Activated CD4-positive, alpha-beta T cell treated with anti-CD3 and anti-CD28 coated beads for 24 hours (primary cell): Measurements from ENCODE around the gene CNIH1.
"Not testable (repeated sequence)": the region's sequence is repeated elsewhere in the genome, so short reads cannot be mapped to it uniquely, and the experiment has no call there.

ENCODE experiments used
- DNase-seq, 2 donors: peaks; one replicate each; pipeline ENCODE4 v3.0.0-alpha.2; 2020; ENCODE audit warnings: low read depth in 2 of 2

The CNIH1 gene

DNA sequence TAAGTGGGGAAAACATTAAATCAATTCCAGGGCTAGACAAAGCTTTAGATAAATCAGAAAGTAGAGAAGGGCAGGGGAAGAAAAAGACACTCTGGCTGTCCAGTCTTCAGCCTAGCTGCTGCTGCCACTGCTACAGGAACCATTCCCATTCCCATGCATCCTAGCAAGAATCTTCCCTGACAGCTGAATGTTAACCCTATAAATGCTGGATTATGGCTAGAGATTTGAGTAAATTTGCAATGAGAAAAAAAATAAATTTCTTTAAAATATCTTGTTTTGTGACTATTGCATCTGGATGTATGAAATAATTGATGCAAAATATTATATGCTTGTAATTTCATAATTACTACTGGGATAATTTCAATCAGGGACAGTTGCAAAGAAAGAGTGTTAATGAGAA is 59.4 kb downstream of the CNIH1 start:
- DNase-seq, result no peak

DNA sequence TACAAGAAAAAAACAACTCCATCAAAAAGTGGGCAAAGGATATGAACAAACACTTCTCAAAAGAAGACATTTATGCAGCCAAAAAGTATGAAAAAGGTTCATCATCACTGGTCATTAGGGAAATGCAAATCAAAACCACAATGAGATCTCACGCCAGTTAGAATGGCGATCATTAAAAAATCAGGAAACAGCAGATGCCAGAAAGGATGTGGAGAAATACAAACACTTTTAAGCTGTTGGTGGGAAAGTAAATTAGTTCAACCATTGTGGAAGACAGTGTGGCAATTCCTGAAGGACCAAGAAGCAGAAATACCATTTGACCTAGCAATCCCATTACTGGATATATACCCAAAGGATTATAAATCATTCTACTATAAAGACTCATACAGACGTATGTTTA is 60.6 kb downstream of the CNIH1 start:
- DNase-seq, result not testable (repeated sequence)

DNA sequence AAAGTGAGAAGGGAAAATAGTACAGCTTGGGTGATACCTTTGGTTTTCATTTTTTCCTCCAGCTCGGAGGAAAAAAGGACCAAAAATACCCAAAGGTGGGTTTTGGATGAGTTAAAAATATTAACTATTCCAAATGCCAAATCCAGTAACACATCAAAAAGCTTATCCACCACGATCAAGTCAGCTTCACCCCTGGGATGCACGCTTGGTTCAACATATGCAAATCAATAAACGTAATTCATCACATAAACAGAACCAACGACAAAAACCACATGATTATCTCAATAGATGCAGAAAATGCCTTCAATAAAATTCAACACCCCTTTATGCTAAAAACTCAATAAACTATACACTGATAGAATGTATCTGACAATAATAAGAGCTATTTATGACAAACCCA is 62.3 kb downstream of the CNIH1 start:
- not testable (repeated sequence) for DNase-seq

DNA sequence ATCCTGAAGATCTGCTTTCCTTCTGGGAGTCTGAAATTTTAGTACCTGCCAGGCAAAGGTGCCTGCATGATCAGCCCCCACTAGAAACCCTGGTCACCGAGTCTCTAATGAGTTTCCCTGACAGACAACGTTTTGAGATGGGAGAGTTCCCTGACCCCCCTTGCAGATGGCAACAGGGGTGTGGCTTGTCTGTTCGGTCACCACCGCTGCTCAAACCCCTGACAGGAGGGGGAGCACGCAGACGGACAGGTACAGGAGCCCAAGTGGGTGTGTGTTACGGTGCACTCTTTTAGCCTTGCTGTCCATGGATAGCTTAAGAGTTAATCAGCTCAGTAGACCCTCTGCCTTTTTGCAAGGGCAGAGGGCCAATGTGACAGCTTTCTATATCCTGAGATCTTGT is 63.7 kb downstream of the CNIH1 start:
- no peak for DNase-seq

DNA sequence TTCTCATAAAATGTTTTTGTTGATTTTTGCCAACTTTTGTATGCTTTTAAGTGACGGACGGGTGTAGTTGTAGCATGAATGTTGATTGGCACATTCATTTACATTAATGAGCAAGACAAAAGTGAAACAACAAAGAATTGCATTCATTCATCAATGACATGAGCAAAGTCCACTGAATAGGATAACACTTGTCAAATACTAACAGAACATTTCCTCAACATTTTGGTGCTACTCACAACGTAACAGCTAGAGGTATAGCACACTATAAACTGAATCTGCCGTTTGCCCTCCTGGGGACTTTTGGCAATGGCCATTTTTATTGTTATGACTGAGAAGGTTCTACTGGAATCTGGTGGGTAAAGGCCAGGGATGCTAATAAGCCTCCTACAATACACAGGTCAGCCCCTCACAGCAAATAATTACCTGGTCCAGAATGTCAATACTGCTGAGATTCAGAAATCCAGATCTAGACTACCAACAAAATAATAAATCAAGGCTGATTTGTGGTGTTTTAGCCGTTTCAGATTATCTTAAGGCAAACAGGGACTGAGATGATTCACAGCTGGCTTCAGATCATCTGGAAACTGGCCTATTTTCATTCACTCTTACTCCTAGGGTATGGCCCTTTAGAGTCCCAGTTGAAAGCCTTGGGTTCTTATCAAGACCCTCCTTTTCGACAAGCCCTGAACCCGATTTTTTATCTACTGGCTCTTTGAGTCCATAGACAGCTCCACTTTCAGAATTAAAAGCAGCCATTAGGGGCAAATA is 66.9 kb downstream of the CNIH1 start:
- DNase-seq, result no peak
